Smooth muscle cell of the brain vasculature (primary cell): ENCODE results near the gene PPME1.
"Not testable (repeated sequence)": the region's sequence is repeated elsewhere in the genome, so short reads cannot be mapped to it uniquely, and the experiment has no call there.

ENCODE experiments used
- DNase-seq: peaks from one replicate; pipeline ENCODE4 v3.0.0-alpha.2; 2012; ENCODE audit warnings: low read depth, low spot score

Gene PPME1

GRCh38 chr11:74170694-74171629 is at the start of gene PPME1, which contains the start of gene C2CD3:
Gene PPME1 (plus strand): TSS chr11:74171289. CDS start chr11:74171422, 133 bp downstream.
Gene C2CD3 (minus strand): TSS chr11:74171002. CDS start chr11:74170792, 210 bp downstream.
- peak; percentile 99 for DNase-seq

DNA sequence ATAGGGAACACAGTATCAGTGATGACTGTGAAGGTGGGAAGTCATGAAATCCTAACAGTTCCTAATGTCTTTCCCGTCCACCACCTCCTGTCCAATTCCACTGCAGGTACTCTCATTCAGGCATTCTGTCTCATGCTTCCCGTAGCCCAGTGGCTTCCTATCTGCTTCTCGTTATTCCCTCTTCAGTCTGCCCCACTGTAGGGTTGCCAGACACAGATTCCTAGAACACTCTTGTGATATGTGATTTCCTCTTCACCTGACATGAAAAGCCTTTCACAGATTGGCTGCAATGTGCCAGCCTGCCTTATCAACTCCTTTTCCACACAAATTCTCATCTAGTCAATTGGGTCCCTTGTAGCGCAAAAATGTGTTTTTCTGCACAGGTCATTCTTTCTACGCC is 49.3 kb upstream of the PPME1 start:
- no peak for DNase-seq

DNA sequence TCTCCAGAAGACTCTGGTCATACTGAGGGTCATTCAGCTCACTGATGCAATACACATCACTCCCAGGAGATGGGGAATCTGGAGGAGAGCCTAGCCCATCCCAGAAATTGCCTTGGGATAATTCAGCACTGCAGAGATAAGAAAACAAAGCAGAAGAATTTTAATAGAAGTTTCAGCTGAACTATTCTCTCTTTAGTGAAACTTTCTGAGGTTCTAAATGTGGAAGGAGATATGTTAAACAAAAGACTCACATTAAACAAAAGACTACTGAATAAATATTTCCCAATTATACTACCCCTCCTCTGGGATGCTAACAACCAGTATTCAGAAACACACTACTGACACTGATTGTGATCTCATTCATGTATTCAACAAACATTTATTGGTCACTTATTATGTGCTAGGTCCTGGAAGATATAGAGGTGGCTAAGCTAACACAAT is 48.1 kb upstream of the PPME1 start:
- DNase-seq: no peak

- DNase-seq: not testable (repeated sequence)
Measured at GRCh38 chr11:74129121-74129520, 42.0 kb upstream of the PPME1 start.

GRCh38 chr11:74132833-74133232 is 38.3 kb upstream of the PPME1 start:
- DNase-seq: no peak

GRCh38 chr11:74133436-74133835 is 37.7 kb upstream of the PPME1 start:
- no peak for DNase-seq

- DNase-seq: no peak
Measured at GRCh38 chr11:74134661-74135060, 36.4 kb upstream of the PPME1 start.

GRCh38 chr11:74135127-74135840 is 35.8 kb upstream of the PPME1 start:
- DNase-seq: no peak

GRCh38 chr11:74138021-74138420 is 33.1 kb upstream of the PPME1 start:
- DNase-seq: no peak

- peak; percentile 89 for DNase-seq
Measured at GRCh38 chr11:74138572-74138971, 32.5 kb upstream of the PPME1 start.

DNA sequence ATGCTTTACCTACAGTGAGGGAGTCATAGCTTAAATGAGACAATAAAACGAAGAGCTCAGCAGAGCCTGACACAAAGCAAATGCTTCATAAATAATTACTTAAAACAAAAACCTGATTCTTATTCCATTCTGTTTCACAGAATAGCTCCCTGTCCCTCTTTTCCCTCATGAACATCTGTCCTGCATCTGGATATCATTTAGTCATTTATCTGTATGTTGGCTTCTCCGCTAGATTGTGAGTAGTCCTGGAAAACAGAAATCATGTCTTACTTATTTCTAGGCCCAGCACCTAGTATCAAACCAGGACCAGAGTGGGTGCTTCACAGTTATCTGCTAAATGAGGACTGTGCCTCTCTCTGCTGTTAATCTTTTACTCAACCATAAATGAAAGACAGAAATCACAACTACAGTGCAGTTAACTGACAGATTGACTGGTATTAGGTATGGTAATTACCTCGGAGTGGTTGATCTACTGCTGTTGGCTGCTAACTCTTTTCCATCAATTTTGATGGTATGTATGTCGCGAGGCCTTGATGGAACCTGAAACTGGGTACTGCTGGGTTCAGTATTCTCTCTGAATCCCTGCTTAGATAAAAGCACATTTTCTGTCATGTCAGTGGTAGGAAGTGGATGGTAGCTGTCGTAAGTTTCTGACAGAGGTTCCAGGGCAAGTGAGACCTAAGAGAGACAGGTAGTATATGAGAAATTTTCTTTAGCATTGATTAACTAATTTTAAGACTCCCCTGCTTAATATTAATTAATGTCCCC is 31.8 kb upstream of the PPME1 start:
- DNase-seq: no peak

DNA sequence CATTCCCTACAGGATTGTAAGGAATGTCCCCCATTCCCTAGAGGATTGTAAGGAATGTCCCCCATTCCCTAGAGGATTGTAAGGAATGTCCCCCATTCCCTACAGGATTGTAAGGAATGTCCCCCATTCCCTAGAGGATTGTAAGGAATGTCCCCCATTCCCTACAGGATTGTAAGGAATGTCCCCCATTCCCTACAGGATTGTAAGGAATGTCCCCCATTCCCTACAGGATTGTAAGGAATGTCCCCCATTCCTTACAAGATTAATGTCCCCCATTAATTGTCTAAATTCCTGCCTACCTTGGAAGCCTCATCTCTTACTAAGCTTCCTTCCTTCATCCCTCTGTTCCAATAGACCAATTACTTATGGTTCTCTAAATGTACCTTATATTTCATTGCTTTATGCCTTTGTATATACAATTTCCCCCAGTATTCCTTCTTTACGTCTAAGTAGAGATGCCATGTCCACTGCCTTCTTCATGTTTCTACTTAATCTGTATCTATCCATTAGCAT is 31.1 kb upstream of the PPME1 start:
- DNase-seq: not testable (repeated sequence)

GRCh38 chr11:74141241-74141695 is 29.8 kb upstream of the PPME1 start:
- DNase-seq: no peak

DNA sequence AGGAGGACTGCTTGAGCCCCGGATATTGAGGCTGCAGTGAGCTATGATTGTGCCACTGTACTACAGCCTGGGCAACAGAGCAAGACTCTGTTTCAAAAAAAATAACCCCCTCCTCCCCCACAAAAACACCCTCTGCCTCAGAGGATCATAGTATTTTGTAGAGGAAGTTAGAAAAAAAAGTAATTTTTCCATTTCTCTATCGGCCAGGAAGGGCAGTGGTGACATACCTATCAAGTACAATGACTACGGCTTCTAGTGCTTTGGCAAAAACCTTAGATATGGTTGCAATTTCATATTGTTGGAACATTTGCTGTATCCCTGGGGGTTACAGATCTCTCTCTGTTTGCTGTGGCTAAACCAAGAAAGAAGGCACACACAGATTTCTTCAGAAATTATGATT is 29.2 kb upstream of the PPME1 start:
- no peak for DNase-seq

- no peak for DNase-seq
Measured at GRCh38 chr11:74142624-74143023, 28.5 kb upstream of the PPME1 start.

DNA sequence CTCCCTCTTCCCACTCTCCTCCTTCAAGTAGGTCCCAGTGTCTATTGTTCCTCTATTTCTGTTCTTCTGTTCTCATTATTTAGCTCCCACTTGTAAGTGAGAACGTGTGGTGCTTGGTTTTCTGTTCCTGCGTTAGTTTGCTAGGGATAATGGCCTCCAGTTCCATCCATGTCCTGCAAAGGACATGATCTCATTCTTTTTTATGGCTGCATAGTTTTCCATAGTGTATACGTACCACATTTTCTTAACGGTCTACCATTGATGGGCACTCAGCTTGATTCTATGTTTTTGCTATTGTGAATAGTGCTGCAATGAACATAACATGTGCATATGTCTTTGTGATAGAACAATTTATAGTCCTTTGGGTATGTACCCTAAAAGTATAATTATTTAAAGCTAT is 26.5 kb upstream of the PPME1 start:
- DNase-seq: no peak

DNA sequence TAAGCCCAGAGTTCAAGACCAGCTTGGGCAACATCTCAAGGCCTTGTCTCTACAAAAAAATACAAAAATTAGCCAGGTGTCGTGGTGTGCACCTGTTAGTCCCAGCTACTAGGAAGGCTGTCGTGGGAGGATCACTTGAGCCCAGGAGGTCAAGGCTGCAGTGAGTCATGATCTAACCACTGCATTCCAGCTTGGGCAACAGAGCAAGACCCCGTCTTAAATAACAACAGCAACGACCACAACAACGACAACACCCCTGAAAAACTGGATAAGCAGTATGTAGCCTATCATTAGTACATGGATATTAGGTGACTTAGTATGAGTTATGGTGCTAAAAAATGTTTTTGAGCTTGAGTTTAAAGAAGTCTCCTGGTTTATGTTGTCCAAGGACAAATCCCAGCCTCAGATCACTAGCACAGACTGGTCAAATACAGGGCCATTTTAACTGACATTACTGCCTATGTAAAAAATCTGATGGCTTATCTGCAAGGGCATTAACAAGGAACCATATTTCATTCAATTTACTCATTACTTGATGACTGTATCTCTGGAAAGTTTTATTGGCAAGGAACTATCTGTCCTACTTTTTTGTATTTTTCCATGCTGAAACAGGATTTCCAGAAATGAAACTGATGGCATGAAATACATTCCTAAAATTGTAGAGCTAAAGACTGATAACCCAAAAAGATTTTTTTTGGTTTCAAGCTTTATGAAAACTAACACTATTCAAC is 23.7 kb upstream of the PPME1 start:
- no peak for DNase-seq

DNA sequence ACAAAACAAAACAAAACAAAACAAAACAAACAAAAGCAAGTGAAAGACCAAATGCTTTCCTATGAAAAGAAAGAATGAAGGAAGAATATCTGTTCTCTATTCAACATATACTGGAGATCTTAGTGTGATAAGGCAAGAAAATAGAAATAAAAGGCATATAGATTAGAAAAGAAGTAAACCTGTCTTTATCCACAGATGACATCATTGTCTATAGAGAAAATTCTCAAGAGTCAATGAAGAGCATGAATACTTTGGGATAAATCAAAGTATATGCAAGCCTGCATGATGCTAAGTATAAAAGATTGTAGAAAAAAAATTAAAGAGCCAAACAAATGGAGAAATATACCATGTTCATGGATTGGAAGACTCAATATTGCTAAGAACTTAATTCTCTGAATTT is 17.9 kb upstream of the PPME1 start:
- DNase-seq: no peak

DNA sequence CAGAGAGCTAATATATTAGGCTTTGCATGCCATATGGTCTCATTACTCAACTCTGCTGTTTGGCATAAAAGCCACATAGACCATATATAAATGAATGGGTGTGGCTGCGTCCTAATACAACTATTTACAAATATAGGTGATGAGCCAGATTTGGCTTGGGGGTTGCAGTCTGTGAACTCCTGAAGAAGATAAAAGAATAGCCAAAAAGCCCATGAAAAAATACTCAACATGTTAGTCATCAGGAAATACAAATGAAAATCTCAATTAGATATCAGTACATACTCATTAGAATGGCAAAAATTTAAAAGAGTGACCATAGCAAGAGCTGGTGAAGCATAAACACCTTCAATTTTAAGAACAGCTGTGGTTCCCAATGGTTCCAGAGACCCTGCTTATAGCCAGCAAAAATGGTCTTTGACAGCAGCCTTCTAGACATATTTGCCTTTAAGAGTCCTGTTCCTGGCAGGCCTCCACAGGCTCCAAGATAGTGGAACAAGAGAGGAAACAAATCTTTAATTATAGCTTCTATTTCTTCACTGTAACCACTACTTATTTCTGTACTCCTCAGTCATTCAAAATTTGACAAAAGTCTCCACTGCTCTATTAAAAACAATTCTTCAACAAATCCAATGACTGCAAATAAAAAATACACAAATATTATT is 16.3 kb upstream of the PPME1 start:
- no peak for DNase-seq

GRCh38 chr11:74157169-74157568 is 13.9 kb upstream of the PPME1 start:
- no peak for DNase-seq
